ENCODE data around the gene CRTC3.
"Not testable (repeated sequence)": the region's sequence is repeated elsewhere in the genome, so short reads cannot be mapped to it uniquely, and the experiment has no call there.

DNA sequence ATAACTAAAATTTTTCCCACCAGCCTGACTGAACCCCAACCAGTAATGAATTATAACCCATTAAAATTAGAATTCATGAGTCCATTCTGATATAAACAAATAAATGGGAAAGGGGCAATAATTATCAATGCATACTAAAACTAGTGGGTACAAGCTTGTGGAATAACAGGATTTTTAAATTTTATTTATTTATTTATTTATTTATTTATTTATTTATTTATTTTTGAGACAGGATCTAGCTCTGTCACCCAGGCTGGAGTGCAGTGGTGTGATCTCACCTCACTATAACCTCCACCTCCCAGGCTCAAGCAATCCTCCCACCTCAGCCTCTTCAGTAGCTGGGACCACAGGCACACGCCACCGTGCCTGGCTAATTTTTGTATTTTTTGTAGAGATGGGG, 15.8 kb upstream of the CRTC3 start:
- TF ChIP-seq, protein P1, sequence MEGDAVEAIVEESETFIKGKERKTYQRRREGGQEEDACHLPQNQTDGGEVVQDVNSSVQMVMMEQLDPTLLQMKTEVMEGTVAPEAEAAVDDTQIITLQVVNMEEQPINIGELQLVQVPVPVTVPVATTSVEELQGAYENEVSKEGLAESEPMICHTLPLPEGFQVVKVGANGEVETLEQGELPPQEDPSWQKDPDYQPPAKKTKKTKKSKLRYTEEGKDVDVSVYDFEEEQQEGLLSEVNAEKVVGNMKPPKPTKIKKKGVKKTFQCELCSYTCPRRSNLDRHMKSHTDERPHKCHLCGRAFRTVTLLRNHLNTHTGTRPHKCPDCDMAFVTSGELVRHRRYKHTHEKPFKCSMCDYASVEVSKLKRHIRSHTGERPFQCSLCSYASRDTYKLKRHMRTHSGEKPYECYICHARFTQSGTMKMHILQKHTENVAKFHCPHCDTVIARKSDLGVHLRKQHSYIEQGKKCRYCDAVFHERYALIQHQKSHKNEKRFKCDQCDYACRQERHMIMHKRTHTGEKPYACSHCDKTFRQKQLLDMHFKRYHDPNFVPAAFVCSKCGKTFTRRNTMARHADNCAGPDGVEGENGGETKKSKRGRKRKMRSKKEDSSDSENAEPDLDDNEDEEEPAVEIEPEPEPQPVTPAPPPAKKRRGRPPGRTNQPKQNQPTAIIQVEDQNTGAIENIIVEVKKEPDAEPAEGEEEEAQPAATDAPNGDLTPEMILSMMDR (IDR thresholded peaks at IDR 0.05) = not testable (repeated sequence)
- TF ChIP-seq POLR2A (IDR thresholded peaks at IDR 0.05) = not testable (repeated sequence)
